Measurements from ENCODE around the gene PARVB.

The PARVB gene

DNA sequence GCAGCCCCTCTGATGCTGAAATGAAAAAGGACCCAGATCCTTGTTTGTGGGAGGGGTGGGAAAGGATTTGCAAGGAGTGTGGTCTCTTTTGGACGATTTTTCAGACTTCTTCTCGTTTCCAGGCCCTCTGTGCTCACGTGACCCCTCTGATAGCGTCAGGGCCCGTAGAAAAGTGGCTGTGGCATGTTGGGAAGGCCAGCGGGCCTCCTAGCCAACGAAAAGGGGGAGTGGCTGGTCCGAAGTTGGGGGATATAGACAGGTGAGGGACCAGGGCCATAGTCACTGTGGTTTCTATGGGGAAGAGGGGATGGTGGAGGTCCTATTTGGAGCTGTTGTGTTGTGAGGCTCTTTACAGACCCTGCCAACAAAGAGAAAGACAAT lies 6.6 kb downstream of the PARVB start:
- Histone ChIP-seq H3K27ac (ENCODE audit: low read length) (no peak overlapping the region), H3K4me3 (ENCODE audit: low read length) (no peak overlapping the region), H3K9ac (ENCODE audit: low read length) (no peak overlapping the region), H3K4me1 (ENCODE audit: control insufficient read depth, low read depth, low read length) (peaks cover 4% of the 10 kb centered on the region), H3K36me3 (ENCODE audit: control insufficient read depth, low read depth, low read length) (no peaks in the 10 kb centered on the region), H3K27me3 (ENCODE audit: control insufficient read depth, insufficient read depth, low read length) (no peaks in the 10 kb centered on the region), H3K9me3 (ENCODE audit: control insufficient read depth, low read depth, low read length) (no peaks in the 10 kb centered on the region)

DNA sequence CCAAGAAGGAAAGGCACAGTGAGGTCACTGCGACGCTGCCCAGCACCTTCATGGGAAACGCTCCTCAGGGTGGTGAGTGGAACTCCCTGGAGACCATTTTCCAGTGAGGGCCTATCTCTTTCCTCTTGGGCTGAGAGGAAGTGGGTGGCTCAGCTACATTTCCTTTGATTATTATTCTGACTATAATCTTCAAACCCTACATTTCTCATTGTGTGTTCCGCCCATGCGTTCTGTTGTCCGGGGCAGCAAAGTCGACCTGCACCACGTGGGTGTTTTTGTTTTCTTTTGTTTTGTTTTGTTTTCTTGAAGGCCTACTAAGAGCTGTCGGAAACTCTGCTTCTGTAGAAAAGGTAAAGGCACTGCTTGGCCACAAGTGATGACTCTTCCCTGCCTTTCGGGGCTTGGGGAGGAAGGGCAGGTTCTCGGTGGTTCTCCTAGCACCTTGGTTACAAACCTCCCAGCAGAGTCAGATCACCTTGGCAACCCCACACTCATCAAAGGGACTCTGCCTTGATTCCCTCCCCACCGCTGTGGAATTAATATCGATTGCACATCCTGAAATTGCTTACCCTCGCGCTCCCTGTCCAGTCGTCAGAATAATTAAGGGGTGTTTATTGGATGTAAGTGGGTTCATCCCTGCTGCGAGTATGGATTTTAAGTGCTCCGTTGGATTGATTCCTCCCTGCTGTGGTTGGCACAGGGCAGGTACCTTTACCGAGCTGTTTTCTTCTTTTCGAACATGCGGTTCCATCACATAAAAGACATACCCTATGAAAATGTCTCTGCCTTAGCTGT lies 7.3 kb downstream of the PARVB start:
- no peaks in the 10 kb centered on the region for H3K9me3 ChIP-seq (ENCODE audit: control insufficient read depth, low read depth, low read length)
- H3K4me1 ChIP-seq (ENCODE audit: control insufficient read depth, low read depth, low read length), result peaks cover 4% of the 10 kb centered on the region
- no peaks in the 10 kb centered on the region for H3K36me3 ChIP-seq (ENCODE audit: control insufficient read depth, low read depth, low read length)
- H3K4me3 ChIP-seq (ENCODE audit: low read length), result no peak overlapping the region
- H3K27me3 ChIP-seq (ENCODE audit: control insufficient read depth, insufficient read depth, low read length), result no peaks in the 10 kb centered on the region
- H3K27ac ChIP-seq (ENCODE audit: low read length), result no peak overlapping the region
- H3K9ac ChIP-seq (ENCODE audit: low read length), result no peak overlapping the region

DNA sequence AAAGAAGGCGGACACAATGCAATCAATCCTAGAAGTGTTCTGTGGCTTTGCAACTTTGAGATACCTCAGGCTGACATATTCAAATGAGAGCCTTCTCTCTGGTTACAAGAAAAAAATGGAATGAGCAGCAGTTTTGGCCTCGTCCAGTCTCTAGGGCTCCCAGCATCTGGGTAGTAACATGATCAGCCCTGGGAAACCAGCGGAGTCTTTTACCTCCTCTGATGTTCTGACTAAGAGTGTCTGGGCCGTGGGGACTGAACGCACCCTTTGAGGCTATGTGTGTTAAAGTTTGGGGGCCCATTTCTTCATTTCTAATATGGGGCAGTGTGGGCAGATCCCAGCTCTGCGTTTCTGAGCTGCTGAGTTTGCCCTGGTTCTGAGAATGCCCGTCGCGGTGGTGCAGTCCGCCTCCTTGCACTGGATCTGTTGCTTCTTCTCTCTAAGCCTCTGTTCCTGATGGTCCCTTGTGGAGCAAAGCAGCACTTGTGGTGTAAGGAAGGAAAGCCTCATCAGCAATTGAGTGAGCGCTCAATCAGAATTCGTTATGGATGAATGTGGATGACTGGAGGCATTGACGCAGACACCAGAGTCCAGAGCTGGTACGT lies 8.1 kb downstream of the PARVB start:
- Histone ChIP-seq H3K27me3 (ENCODE audit: control insufficient read depth, insufficient read depth, low read length) (no peaks in the 10 kb centered on the region), H3K4me3 (ENCODE audit: low read length) (no peak overlapping the region), H3K36me3 (ENCODE audit: control insufficient read depth, low read depth, low read length) (no peaks in the 10 kb centered on the region), H3K9ac (ENCODE audit: low read length) (no peak overlapping the region), H3K4me1 (ENCODE audit: control insufficient read depth, low read depth, low read length) (peaks cover 4% of the 10 kb centered on the region), H3K27ac (ENCODE audit: low read length) (no peak overlapping the region), H3K9me3 (ENCODE audit: control insufficient read depth, low read depth, low read length) (no peaks in the 10 kb centered on the region)

DNA sequence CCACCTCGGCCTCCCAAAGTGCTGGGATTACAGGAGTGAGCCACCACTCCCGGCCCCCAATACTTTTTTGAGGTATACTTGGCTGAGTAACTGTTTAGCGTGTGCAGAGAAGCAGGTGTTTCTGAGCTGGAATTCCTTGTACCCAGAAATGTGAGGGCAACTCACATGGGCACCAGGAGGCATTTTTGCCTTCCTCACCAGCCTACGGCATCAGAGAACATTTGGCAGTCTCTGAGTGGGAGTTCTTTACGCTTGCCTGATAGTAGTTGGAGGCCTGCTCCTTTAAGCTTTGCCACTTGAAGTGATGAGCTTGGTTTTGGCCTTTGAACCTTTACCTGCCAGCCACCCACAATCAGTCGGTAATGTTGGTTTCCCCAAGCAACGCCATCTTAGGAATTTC lies 9.2 kb downstream of the PARVB start:
- Histone ChIP-seq H3K27me3 (ENCODE audit: control insufficient read depth, insufficient read depth, low read length) (no peaks in the 10 kb centered on the region), H3K4me3 (ENCODE audit: low read length) (no peak overlapping the region), H3K9me3 (ENCODE audit: control insufficient read depth, low read depth, low read length) (no peaks in the 10 kb centered on the region), H3K27ac (ENCODE audit: low read length) (no peak overlapping the region), H3K9ac (ENCODE audit: low read length) (no peak overlapping the region), H3K36me3 (ENCODE audit: control insufficient read depth, low read depth, low read length) (no peaks in the 10 kb centered on the region), H3K4me1 (ENCODE audit: control insufficient read depth, low read depth, low read length) (peaks cover 4% of the 10 kb centered on the region)

DNA sequence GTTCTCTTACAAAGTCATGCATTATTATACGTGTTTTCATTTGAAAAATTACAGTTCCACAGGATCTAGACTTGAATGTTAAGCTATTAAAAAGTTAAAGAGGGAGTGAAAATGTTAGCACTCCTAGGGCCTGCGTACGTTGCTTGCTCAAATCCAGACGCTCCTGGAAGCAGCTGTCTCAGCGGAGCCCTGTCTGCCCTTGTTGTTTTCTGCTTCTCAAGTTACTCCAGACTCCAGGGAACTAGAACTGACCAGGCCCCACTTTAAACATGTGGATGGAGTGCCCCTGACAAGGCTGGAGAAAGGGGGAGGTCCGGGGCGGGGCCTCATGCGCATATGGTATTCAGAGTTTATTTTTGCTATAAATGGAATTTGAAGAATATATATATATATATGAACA lies 9.6 kb downstream of the PARVB start:
- H3K27me3 ChIP-seq (ENCODE audit: control insufficient read depth, insufficient read depth, low read length), result no peaks in the 10 kb centered on the region
- H3K9ac ChIP-seq (ENCODE audit: low read length), result no peak overlapping the region
- H3K36me3 ChIP-seq (ENCODE audit: control insufficient read depth, low read depth, low read length), result no peaks in the 10 kb centered on the region
- no peak overlapping the region for H3K27ac ChIP-seq (ENCODE audit: low read length)
- peaks cover 4% of the 10 kb centered on the region for H3K4me1 ChIP-seq (ENCODE audit: control insufficient read depth, low read depth, low read length)
- H3K4me3 ChIP-seq (ENCODE audit: low read length), result no peak overlapping the region
- H3K9me3 ChIP-seq (ENCODE audit: control insufficient read depth, low read depth, low read length), result no peaks in the 10 kb centered on the region

DNA sequence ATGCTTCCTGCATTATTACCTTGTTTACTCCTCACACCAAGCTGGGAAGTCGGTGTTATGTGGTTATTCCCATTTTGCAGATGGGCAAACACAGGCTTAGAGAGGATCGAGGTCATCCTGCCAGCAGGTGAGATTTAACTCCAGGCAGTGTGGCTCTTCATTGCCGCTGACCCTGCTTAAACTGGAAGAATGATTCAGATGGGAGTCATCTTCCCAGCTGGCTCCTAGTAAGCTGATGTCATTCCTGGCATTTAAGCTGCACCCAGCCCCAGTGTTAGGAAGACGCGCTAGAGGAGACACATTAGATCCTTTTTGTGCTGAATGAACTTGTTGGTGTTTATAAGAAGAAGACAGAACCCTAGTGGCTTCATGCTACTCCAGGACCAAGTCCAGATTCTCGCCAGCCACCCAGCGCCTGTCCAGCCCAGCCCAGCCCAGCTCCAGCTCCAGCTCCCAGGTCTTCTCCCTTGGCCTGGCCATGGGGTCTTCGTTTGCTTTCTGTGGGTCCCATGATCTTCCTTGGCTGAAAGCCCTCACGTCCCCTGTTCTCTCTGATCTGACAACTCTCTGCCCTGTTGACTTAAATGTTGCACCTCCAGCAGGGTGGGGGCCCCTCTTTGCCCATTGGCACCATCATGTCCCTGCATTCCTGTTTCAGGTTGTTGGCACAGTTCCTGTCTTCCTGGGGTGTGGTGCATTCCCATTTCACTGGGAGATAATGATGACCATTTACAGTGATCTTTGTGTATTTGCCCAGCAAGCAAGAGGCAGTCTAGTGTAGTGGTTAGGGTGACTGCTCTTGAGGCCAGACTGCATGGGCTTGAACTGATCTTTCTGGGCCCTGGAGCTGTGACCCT lies 13.6 kb downstream of the PARVB start:
- Histone ChIP-seq H3K9ac (ENCODE audit: low read length) (no peak overlapping the region), H3K27me3 (ENCODE audit: control insufficient read depth, insufficient read depth, low read length) (no peaks in the 10 kb centered on the region), H3K4me1 (ENCODE audit: control insufficient read depth, low read depth, low read length) (peaks cover 4% of the 10 kb centered on the region), H3K4me3 (ENCODE audit: low read length) (no peak overlapping the region), H3K9me3 (ENCODE audit: control insufficient read depth, low read depth, low read length) (no peaks in the 10 kb centered on the region), H3K27ac (ENCODE audit: low read length) (no peak overlapping the region), H3K36me3 (ENCODE audit: control insufficient read depth, low read depth, low read length) (no peaks in the 10 kb centered on the region)

DNA sequence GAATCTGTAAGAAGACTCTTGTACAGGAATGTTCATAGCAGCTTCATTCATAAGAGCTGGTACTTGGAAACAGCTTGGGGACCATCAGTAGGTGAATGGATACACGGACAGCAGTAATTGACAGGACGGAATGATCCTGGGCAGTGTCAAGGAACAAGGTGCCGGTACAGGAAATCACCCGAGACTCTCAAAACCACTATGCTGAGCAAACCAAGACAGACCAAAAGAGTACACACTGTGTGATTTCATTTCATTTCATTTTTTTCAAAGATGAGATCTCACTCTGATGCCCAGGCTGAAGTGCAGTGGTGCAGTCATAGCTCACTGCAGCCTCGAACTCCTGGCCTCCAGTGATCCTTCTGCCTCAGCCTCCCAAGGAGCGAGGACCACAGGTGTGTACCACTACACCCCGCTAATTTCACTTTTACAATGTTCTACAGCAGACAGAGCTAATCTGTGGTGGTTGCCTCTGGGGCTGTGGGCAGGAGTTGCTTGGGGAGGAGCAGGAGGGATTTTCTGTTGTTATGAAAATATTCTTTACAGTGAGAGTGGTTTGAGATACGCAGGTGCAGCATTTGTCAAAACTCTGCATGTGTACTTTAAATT lies 15.6 kb downstream of the PARVB start:
- H3K9me3 ChIP-seq (ENCODE audit: control insufficient read depth, low read depth, low read length), result no peaks in the 10 kb centered on the region
- H3K4me1 ChIP-seq (ENCODE audit: control insufficient read depth, low read depth, low read length), result no peaks in the 10 kb centered on the region
- H3K9ac ChIP-seq (ENCODE audit: low read length), result no peak overlapping the region
- no peak overlapping the region for H3K27ac ChIP-seq (ENCODE audit: low read length)
- H3K36me3 ChIP-seq (ENCODE audit: control insufficient read depth, low read depth, low read length), result no peaks in the 10 kb centered on the region
- H3K4me3 ChIP-seq (ENCODE audit: low read length), result no peak overlapping the region
- H3K27me3 ChIP-seq (ENCODE audit: control insufficient read depth, insufficient read depth, low read length), result no peaks in the 10 kb centered on the region

DNA sequence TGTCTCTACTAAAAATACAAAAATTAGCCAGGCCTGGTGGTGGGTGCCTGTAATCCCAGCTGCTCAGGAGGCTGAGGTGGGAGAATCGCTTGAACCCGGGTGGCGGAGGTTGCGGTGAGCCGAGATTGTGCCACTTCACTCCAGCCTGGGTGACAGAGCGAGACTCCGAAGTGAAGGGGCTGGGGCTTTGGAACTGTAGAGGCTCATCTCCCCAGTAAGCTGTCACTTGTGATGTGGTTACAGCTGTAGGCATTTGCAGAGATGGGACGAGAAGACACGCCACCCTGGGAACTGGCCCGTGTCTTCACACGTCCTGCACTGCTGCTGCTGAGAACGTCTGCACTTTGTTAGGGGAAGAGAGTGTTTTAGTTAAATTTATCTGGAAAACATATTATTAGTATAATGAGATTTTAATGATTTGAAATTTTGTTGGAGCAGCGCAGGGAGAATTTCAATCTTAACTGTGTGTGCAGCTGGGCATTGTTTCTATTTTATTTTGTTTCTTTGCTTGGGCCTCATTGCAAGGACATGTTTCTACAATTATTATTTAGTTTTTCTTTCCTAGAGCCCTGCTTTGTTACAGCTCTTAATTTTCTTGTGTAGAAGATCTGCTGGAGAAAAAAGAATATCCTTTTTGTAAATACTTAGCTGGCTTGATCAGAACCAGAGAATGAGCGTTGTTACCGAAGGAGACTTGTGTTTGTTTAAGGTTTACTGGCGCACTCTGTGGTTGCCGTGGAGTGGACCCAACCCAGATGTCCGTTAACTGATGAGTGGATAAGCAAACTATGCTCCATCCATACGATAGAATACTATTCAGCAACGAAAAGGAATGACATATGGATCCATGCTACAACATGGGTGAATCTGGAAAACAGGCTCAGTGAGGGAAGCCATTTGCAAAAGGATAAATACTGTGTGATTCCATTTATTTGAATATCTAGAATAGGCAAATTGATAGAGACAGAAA lies 18.4 kb downstream of the PARVB start:
- Histone ChIP-seq H3K36me3 (ENCODE audit: control insufficient read depth, low read depth, low read length) (no peaks in the 10 kb centered on the region), H3K9me3 (ENCODE audit: control insufficient read depth, low read depth, low read length) (no peaks in the 10 kb centered on the region), H3K4me3 (ENCODE audit: low read length) (no peak overlapping the region), H3K27ac (ENCODE audit: low read length) (no peak overlapping the region), H3K27me3 (ENCODE audit: control insufficient read depth, insufficient read depth, low read length) (no peaks in the 10 kb centered on the region), H3K4me1 (ENCODE audit: control insufficient read depth, low read depth, low read length) (no peaks in the 10 kb centered on the region), H3K9ac (ENCODE audit: low read length) (no peak overlapping the region)

DNA sequence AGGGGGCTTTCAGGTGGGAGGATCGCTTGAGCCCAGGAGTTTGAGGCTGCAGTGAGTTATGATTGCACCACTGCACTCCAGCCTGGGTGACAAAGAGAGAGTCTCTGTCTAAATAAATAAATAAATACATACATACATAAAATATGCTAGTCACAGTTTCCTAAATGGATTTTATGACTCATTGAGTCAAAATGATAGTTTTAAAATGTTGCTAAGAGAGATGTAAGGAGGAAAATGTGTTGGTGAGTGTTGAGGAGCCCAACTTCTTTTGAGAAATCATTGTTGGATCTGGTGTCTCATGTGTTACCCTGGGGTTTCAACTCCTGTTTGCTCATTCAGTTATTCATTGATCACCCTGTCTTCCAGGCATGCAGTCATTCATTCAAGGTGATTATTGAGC lies 21.0 kb downstream of the PARVB start:
- H3K4me3 ChIP-seq (ENCODE audit: low read length), result no peak overlapping the region
- H3K9me3 ChIP-seq (ENCODE audit: control insufficient read depth, low read depth, low read length), result no peaks in the 10 kb centered on the region
- no peak overlapping the region for H3K9ac ChIP-seq (ENCODE audit: low read length)
- H3K4me1 ChIP-seq (ENCODE audit: control insufficient read depth, low read depth, low read length), result no peaks in the 10 kb centered on the region
- H3K27me3 ChIP-seq (ENCODE audit: control insufficient read depth, insufficient read depth, low read length), result no peaks in the 10 kb centered on the region
- no peaks in the 10 kb centered on the region for H3K36me3 ChIP-seq (ENCODE audit: control insufficient read depth, low read depth, low read length)
- no peak overlapping the region for H3K27ac ChIP-seq (ENCODE audit: low read length)

DNA sequence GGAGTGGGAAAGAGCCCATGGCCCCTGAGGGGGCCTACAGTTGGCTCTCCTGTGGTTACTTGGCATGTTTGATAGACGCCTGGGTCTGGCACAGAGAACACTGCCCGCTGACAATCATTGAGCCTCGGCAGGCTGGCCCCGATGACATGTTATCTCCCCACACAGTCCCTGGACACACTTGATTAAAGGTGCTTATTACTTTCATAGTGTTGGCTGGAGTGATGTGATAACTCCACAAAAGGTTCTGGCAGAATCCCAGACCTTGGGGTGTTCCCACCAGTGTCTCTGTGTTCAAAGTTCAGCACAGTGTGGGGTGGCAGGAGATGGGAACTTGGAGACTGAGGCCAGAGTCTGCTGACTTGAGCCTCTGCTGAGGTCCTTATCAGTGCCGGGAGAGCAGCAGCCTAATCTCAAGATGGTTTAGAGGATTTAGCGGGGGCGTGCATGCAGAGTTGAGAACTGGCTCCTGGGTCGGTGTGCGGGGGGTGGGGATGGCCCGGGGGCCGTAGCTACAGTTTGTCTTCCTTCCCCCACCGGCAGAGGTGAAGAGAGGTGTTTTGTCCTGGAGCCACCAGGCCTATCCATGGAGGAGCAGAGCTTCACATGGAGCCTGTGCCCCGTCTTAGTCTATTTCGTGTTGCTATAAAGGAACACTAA lies 22.5 kb downstream of the PARVB start:
- Histone ChIP-seq H3K9ac (ENCODE audit: low read length) (no peak overlapping the region), H3K4me3 (ENCODE audit: low read length) (no peak overlapping the region), H3K27me3 (ENCODE audit: control insufficient read depth, insufficient read depth, low read length) (no peaks in the 10 kb centered on the region), H3K9me3 (ENCODE audit: control insufficient read depth, low read depth, low read length) (no peaks in the 10 kb centered on the region), H3K36me3 (ENCODE audit: control insufficient read depth, low read depth, low read length) (no peaks in the 10 kb centered on the region), H3K27ac (ENCODE audit: low read length) (no peak overlapping the region), H3K4me1 (ENCODE audit: control insufficient read depth, low read depth, low read length) (peaks cover 3% of the 10 kb centered on the region)

All from iPS-18a (cell line).